Activated CD4-positive, alpha-beta T cell treated with anti-CD3 and anti-CD28 coated beads, Interleukin-2, amount 50 U/mL, for 1 hour (primary cell): ENCODE measurements around the gene PLXNA1.
A peak's percentile ranks its signal among the peaks of the same experiment; 100 is the strongest.

Experiments used
- DNase-seq: peaks from one replicate; pipeline ENCODE4 v3.0.0-alpha.2; 2020

The PLXNA1 gene

GRCh38 chr3:126982471-126983175, at the start of gene PLXNA1:
Gene PLXNA1 (plus strand): TSS chr3:126983115. CDS start chr3:126988594, 5,479 bp downstream.
- DNase-seq: peak; percentile 87

GRCh38 chr3:126934031-126934531, 48.8 kb upstream of the PLXNA1 start:
- DNase-seq: no peak

- DNase-seq: no peak
Observed at GRCh38 chr3:126934991-126935390, 47.9 kb upstream of the PLXNA1 start.

- no peak for DNase-seq
Observed at GRCh38 chr3:126935756-126936509, 47.0 kb upstream of the PLXNA1 start.

GRCh38 chr3:126936853-126937425, 46.0 kb upstream of the PLXNA1 start:
- DNase-seq: no peak

GRCh38 chr3:126937533-126937932, 45.4 kb upstream of the PLXNA1 start:
- DNase-seq: no peak

GRCh38 chr3:126937973-126938372, 44.9 kb upstream of the PLXNA1 start:
- DNase-seq: no peak

- DNase-seq: no peak
Observed at GRCh38 chr3:126938520-126939337, 44.2 kb upstream of the PLXNA1 start.

GRCh38 chr3:126939338-126939718, 43.6 kb upstream of the PLXNA1 start:
- DNase-seq: no peak

- DNase-seq: no peak
Observed at GRCh38 chr3:126939733-126940132, 43.2 kb upstream of the PLXNA1 start.

GRCh38 chr3:126941721-126942270, 41.1 kb upstream of the PLXNA1 start:
- DNase-seq: no peak

GRCh38 chr3:126944089-126944965, 38.6 kb upstream of the PLXNA1 start:
- DNase-seq: no peak

GRCh38 chr3:126945171-126945721, 37.7 kb upstream of the PLXNA1 start:
- no peak for DNase-seq

- no peak for DNase-seq
Observed at GRCh38 chr3:126945891-126946290, 37.0 kb upstream of the PLXNA1 start.

GRCh38 chr3:126946405-126946804, 36.5 kb upstream of the PLXNA1 start:
- no peak for DNase-seq

GRCh38 chr3:126947429-126947828, 35.5 kb upstream of the PLXNA1 start:
- no peak for DNase-seq

GRCh38 chr3:126948980-126949535, 33.9 kb upstream of the PLXNA1 start:
- DNase-seq: no peak

GRCh38 chr3:126951561-126951960, 31.4 kb upstream of the PLXNA1 start:
- DNase-seq: no peak

GRCh38 chr3:126952261-126952982, 30.5 kb upstream of the PLXNA1 start:
- no peak for DNase-seq

- DNase-seq: no peak
Observed at GRCh38 chr3:126952983-126953660, 29.8 kb upstream of the PLXNA1 start.
